ENCODE results near the gene CAMKK1.
A peak's percentile ranks its signal among the peaks of the same experiment; 100 is the strongest.
"Not testable (repeated sequence)": the region's sequence is repeated elsewhere in the genome, so short reads cannot be mapped to it uniquely, and the experiment has no call there.

The CAMKK1 gene

GRCh38 chr17:3875317-3875716 lies 17.5 kb downstream of the CAMKK1 start:
- DNase-seq, result no peak

DNA sequence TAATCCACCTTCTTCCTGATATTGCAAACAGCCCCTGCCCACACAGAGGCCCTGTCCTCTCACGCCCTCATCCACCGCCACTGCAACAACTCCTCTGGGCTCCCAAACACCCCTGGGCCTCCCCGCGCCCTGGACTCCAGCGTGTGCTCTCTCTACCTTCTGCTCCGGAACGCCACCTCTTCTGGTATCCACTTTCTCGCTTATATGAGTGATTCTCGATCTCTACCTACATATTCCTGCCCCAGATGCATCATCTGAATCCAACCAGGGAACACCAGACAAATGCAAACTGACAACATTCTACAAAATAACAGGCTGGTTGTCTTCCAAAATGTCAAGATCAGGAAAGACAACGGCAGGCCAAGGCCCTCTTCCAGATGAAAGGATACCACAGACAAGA lies 19.0 kb downstream of the CAMKK1 start:
- no peak for DNase-seq

- no peak for DNase-seq
Measured at GRCh38 chr17:3870871-3871306, 22.0 kb downstream of the CAMKK1 start.

DNA sequence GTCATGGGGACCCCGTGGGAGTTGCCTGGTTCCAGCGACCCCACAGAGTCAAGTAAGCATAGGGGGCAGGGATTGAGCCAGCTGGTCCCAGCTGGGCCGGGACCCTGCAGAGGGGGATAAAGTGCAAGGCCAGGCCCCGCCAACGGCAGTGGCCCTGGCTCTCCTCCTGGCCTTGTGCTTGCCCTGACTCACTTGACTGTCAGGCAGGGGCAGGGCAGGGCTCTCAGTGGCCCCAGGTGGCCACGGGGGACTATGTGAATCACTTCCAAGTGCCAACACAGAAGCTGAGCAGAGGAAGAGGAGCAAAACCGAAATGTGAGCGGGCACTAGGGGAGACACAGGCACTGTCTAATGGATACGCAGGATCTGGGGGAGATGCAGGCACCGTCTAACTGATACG lies 25.2 kb downstream of the CAMKK1 start:
- no peak for DNase-seq

- DNase-seq, result no peak
Measured at GRCh38 chr17:3867106-3867505, 25.7 kb downstream of the CAMKK1 start.

- DNase-seq, result no peak
Measured at GRCh38 chr17:3866276-3866675, 26.6 kb downstream of the CAMKK1 start.

DNA sequence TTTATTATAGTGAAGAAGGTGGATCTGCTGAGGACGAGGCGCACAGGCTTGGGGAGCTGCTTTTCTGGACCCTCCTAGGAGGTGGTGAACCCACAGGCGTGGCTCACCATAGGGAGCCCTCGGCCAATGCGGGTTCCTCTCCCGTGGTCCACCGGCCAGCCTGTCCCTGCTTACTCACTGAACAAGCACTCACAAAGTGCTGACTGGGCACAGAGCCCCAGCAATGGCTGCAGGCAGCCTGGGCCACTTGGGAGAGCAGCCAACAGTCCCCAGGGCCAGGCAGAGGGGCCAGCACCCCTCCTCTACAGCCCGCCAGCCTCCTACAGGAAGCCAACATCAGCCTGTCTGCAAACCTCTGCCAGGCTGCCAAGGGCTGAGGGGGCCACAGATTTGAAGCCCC lies 27.7 kb downstream of the CAMKK1 start:
- DNase-seq, result no peak

- no peak for DNase-seq
Measured at GRCh38 chr17:3864534-3864933, 28.3 kb downstream of the CAMKK1 start.

- DNase-seq, result no peak
Measured at GRCh38 chr17:3861761-3862681, 30.8 kb downstream of the CAMKK1 start.

DNA sequence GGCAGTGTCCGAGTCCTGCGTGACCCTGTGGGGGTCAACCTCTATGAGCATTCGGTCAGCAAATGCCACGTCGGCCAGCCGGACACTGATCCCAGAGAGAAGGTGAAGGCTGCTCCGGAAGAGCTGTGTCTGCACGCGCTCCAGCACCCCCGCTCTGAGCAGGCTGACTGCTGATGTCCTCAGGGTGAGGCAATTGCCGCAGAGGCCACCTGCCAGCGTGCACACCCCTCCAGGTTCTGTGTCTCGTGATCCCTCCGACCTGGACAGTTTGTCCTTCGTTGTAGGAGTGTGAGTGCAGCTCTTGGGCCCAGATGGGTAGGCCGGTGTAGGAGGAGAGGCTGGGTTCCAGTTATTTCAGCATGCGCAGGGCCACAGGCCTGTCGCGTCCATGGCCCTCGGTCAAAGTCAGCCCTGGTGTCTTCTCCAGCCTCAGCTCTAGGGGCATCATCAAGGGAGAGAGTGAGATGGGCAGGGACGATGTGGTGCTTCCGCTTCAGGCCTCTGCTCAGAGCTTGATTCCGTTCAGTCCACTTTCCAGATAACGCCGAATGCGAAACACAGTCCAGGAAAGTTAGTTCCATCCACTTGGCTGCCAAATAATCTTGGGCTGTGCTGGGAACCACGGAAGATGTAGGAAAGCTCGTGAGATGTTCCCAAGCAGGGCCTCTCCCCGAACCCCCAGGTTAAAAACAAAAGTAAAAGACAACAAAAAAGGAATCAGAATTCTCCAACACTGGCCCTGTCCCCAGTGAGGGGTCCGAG lies 31.7 kb downstream of the CAMKK1 start:
- no peak for DNase-seq

DNA sequence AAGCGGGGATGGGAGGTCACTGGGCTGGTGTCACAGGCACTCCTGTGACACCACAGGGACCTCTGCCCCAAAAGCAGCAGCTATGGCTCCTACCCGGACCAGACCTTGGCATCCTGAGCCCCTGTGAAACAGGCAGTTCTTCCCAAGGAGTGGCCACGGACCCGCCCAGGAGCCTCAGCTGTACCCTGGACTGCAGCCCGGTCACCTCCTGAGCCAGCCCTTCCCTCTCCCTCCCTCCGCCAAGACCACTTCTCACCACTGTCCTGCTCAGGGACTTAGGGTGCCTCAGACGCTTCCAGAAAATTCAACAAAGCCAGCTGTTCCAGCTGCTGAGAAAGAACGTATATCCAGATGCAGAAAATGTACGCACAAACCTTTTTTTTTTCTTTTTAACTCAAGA lies 32.9 kb downstream of the CAMKK1 start:
- DNase-seq, result no peak

DNA sequence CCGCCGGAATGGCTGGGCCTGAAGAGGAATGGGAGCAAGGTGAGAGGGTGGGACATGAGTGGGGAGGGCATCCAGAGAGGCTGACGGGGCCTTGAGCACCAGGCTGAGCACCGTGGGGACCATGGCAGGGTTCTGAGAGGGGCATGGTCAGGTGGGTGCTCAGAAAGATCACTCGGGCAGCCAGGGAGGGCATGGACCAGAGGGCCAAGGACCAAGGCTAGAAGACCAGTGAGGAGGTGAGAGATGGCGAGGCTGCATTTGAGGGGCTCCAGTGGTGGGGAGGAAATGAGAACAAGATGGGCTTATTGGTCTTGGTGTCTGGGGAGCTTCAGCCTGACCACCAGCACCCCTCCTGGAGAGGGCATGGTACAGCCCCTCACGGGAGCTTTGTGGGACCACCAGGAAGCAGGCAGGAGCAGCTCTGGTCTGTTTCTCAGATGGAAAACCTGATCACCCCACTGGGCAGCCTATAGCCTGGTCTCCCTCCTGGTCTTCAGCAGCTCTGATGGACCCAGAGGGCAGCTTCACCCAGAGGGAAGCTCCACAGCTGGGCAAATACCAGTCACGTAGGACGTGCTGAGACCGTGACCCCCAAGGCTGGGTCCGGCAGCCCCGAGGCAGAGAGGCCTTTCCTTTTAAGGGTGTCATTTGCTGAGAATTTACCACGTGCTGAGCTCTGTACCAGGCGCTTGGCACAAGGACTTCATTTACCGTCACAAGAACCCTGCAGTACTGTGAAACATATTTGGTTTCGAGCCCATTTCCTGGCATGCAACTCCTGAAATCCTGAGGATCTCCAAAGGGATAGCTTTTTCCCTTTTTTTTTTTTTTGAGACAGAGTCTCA lies 35.4 kb downstream of the CAMKK1 start:
- no peak for DNase-seq

DNA sequence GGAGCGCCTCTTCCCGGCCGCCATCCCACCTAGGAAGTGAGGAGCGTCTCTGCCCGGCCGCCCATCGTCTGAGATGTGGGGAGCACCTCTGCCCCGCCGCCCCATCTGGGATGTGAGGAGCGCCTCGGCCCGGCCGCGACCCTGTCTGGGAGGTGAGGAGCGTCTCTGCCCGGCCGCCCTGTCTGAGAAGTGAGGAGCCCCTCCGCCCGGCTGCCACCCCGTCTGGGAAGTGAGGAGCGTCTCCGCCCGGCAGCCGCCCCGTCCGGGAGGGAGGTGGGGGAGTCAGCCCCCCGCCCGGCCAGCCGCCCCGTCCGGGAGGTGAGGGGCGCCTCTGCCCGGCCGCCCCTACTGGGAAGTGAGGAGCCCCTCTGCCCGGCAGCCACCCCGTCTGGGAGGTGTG lies 38.6 kb downstream of the CAMKK1 start:
- not testable (repeated sequence) for DNase-seq

GRCh38 chr17:3852561-3852960 lies 40.3 kb downstream of the CAMKK1 start:
- DNase-seq, result no peak

GRCh38 chr17:3851461-3852100 lies 41.3 kb downstream of the CAMKK1 start:
- no peak for DNase-seq

GRCh38 chr17:3848229-3848835 lies 44.5 kb downstream of the CAMKK1 start:
- DNase-seq, result no peak

GRCh38 chr17:3847165-3847670 lies 45.6 kb downstream of the CAMKK1 start:
- no peak for DNase-seq

- DNase-seq, result no peak
Measured at GRCh38 chr17:3846437-3847164, 46.3 kb downstream of the CAMKK1 start.

GRCh38 chr17:3845621-3846436 lies 47.0 kb downstream of the CAMKK1 start, which contains the start of gene NCBP3:
Gene NCBP3 (minus strand): TSS chr17:3846246. CDS start chr17:3846223, 23 bp downstream.
- DNase-seq, result peak; percentile 91

DNA sequence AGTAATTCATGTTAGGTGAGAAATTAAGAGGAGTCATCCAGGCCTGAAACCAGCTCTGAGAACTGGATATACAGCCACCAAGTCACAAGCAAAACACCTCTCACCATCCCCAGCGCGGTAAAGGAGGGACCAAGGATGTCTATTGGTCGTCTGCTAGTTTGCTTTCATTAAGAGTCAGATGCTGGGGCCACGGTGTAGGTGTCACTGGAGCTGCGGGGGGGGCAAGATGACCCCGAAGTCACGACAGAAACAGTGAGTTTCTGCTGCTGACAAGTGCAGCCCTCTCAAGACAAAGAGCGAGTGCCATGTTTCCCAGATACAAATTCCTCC lies 47.6 kb downstream of the CAMKK1 start:
- DNase-seq, result peak; percentile 45

Measured in CD4-positive, alpha-beta T cell treated with Interleukin-21 for 1 hour (primary cell).